ENCODE measurements around the gene CEP170.

CEP170 gene

DNA sequence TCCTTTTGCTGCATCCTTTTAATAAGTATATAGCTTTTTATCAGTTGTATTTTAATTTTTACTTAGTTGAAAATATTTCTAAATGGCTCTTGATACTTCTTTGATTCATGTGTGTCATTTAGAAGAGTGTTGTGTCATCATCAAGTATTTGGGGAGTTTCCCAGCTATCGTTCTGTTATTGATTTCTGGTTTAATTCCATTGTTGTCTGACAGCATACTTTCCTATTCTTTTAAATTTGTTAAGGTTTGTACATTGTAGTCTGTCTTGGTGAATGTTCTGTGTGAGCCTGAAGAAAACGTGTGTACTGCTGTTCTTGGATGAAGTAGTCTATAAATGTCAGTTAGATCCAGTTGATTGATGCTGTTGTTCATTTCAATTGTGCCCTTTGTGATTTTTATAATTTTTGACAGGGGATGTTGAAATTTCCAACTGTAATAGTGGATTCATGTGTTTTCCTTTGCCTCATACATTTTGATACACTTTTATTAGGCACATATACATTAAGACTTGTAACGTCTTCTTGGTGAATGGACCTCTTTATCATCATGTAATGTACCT is 25.6 kb upstream of the CEP170 start:
- H3K4me3 ChIP-seq (ENCODE audit: control insufficient read depth, low read depth, low read length): no peak overlapping the region
- no peak for DNase-seq (ENCODE audit: low read depth)
- TF ChIP-seq, protein P1, sequence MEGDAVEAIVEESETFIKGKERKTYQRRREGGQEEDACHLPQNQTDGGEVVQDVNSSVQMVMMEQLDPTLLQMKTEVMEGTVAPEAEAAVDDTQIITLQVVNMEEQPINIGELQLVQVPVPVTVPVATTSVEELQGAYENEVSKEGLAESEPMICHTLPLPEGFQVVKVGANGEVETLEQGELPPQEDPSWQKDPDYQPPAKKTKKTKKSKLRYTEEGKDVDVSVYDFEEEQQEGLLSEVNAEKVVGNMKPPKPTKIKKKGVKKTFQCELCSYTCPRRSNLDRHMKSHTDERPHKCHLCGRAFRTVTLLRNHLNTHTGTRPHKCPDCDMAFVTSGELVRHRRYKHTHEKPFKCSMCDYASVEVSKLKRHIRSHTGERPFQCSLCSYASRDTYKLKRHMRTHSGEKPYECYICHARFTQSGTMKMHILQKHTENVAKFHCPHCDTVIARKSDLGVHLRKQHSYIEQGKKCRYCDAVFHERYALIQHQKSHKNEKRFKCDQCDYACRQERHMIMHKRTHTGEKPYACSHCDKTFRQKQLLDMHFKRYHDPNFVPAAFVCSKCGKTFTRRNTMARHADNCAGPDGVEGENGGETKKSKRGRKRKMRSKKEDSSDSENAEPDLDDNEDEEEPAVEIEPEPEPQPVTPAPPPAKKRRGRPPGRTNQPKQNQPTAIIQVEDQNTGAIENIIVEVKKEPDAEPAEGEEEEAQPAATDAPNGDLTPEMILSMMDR (IDR thresholded peaks at IDR 0.05; ENCODE audit: control insufficient read depth, insufficient read depth, low read depth, low read length, missing control alignments): no peak

DNA sequence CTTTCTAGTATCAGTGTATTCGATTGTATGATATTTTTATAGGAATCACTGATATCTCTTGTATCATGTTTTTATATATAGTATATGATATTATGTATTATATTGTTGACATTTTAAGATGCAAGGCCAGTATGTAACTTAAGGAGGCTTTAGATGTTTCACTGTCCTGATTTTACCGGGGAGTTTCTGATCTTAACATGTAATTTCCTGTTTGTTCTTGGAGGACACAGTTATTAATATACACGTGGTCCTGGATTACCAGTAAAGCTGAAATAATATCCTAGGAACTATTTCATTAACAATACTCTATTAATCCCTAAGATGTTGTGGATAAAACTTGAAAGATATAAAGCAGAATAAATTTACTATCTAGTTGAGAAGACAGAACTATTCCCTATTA is 20.2 kb upstream of the CEP170 start:
- H3K4me3 ChIP-seq (ENCODE audit: control insufficient read depth, low read depth, low read length): no peak overlapping the region
- TF ChIP-seq, protein P1 (IDR thresholded peaks at IDR 0.05; ENCODE audit: control insufficient read depth, insufficient read depth, low read depth, low read length, missing control alignments): no peak
- DNase-seq (ENCODE audit: low read depth): no peak

DNA sequence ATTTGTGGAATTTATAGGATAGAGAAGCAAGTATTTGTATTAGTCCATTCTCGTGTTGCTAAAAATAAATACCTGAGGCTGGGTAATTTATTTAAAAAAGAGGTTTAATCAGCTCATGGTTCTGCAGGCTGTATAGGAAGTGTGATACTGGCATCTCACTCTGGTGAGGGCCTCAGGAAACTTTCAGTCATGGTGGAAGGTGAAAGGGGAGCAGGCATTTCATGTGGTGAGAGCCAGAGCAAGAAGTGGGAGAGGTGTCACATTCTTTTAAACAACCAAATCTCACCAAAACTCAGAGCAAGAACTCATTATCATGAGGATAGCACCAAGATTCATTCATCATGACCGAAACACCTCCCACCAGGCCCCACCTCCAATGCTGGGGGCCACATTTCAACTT is 18.9 kb upstream of the CEP170 start:
- no peak for DNase-seq (ENCODE audit: low read depth)
- TF ChIP-seq, protein P1 (IDR thresholded peaks at IDR 0.05; ENCODE audit: control insufficient read depth, insufficient read depth, low read depth, low read length, missing control alignments): no peak
- H3K4me3 ChIP-seq (ENCODE audit: control insufficient read depth, low read depth, low read length): no peak overlapping the region

DNA sequence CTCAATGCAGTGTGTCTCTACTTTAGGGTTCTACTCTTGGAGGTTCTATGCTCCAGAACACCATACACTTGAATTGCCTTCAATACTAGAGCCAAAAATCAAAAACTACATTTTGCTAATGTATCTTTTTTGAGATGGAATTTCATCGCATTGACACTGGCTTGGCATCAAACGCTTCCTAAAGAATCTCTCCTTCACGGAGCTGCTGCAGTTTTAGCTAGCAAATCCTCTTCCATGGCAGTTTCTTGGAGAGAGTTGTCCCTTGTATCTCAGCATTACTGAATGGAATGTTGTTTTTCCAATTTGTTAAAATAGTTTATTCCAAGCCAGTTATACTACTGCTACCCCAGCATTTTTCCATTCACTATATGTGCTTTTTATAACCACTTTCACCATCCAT is 18.4 kb upstream of the CEP170 start:
- TF ChIP-seq, protein P1 (IDR thresholded peaks at IDR 0.05; ENCODE audit: control insufficient read depth, insufficient read depth, low read depth, low read length, missing control alignments): no peak
- H3K4me3 ChIP-seq (ENCODE audit: control insufficient read depth, low read depth, low read length): no peak overlapping the region
- no peak for DNase-seq (ENCODE audit: low read depth)

DNA sequence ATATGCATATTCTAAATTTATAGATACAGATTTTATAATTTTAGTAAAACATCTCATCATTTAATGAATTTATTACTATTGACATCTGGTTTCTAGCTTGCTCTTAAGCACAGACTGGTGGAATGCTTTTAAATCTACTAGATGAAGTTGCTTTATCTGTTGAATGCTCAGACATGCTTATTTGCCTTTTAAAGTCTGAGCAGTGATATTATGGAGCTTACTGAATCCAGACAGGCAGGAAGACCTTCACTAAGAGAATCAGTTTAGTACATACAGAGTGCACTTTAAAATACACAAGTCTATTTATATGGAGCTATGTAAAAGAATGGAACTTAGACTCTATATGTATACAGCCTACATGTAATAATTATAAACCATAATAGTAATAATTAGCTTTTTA is 17.3 kb upstream of the CEP170 start:
- no peak overlapping the region for H3K4me3 ChIP-seq (ENCODE audit: control insufficient read depth, low read depth, low read length)
- DNase-seq (ENCODE audit: low read depth): no peak
- TF ChIP-seq, protein P1 (IDR thresholded peaks at IDR 0.05; ENCODE audit: control insufficient read depth, insufficient read depth, low read depth, low read length, missing control alignments): no peak

DNA sequence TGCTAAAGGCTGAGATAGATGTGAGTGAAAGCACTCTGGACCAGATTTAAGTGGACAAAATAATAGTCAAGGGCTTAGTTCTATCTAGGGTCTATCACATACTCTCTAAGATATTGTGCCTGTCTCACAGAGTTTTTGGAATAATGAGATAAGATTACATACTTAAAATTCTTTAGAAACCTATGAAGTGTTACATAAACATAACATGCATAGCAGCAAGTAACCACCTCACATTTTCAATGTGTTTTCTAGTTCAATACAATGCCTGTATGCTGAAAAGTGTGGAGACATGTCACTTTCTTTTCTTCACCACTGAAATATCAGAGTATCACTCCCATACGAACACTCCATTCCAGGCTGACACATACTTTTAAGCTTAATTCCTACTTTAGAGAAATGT is 16.9 kb upstream of the CEP170 start:
- H3K4me3 ChIP-seq (ENCODE audit: control insufficient read depth, low read depth, low read length): no peak overlapping the region
- no peak for DNase-seq (ENCODE audit: low read depth)
- TF ChIP-seq, protein P1 (IDR thresholded peaks at IDR 0.05; ENCODE audit: control insufficient read depth, insufficient read depth, low read depth, low read length, missing control alignments): no peak
